NCI-H2227 (cell line): ENCODE results near the gene KIF3A.

Source experiments
- DNase-seq: peaks from one replicate; lab custom pipeline; 2025; ENCODE audit not compliant: unreplicated experiment; lab: John Stamatoyannopoulos, UW

KIF3A gene

DNA sequence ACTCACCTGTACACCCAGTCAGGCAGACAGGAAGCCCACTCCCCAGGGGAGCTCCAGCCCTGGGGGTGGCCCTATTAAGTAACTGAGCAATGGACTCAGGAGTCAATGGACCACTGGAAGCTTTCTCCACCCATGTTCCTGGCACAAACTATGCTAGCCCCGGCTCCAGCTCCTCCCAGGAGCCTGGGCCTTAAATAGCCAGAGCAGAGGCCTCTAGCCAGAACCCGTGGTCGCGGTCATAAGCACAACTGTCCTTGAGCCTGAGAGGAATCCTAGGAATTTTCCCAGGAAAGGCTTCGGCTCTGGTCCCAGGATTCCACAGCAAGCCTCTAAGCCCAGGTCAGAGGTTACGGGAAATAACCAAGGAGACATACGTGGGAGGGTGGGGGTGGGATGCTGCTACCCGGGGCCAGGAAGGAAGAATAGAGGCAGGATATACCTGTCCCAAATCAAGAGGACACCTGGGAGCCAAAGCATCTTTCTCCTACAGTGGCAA, 34.2 kb upstream of the KIF3A start:
- no peak for DNase-seq

DNA sequence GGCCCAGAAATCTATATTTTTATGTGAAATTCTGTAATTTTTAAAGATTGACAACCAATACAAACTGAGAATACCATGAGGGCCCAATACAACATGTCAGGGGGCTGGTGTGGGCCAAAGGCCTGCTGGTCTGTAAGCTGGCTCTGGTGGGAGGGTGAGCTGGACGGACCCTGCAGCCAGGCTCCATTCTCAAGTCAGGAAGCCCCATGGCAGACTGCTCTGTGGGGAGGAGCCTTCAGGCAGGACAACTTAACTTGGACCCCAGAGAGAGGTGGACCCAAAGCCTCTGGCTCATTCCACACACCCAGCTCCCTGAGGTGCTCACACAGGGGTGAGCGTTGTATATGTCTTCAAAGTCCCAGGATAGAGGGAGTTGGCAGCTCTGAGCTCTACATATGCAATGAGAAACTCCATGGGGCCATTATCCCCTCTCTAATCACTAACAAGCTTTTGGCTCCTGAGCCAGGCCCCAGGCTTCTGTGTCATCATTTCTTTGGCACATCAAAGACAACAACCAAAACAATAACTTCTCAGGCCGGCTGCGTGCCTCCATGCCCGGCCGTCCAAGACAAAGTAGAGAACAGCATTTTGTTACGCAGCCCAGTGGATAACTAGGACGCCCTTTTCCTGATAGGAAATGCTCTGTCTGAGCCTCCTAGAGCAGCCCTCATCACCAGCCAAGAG, 33.3 kb upstream of the KIF3A start:
- DNase-seq = no peak

DNA sequence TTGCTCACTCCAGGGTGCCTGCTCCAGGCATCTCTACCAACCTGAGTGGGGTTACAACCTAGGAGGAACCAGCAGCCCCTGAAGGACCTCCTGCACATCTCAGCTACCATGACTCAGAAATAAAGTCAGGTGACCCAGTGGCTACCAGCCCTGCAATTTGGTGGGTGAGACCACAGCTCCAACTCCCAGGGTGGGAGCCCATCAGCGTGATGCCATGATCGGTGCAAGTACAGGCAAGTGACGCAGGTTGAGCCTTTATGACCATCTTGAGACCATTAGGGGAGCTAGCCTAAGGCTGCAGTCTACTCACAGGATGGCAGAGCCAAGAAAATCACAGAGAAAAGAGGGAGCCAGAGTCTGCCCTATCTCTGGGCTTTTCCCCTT, 31.1 kb upstream of the KIF3A start:
- DNase-seq = no peak

DNA sequence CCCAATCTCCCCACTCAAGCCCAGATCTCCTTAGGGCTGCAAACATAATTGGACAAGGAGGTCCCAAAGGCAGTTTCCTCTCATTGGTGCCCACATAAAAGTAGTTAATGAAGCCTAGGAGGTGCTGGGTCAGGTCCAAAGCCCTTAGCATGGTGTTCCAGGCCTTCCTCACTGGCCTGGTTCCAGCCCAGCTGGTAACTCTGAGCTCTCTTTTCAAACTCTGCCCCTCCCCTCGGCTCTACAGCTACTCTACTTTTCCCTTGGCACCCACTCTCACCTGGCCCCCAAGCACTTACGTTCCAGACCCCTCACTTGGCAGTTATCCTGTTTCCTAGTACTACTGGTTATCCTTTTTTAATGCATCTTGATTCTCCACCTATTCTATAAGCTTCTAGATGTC, 29.8 kb upstream of the KIF3A start:
- no peak for DNase-seq

DNA sequence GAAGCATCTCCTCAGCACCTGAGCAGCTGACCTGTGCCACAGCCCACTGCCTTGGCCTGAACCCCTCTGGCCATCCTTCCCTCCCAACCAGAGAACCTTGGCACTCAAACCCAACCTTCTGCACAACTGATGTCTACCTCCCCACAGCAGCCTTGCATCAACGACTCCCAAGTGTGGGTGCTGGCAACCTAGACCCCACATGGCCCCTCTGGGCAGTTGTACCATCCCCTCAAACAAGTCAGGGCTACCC, 29.4 kb upstream of the KIF3A start:
- no peak for DNase-seq

DNA sequence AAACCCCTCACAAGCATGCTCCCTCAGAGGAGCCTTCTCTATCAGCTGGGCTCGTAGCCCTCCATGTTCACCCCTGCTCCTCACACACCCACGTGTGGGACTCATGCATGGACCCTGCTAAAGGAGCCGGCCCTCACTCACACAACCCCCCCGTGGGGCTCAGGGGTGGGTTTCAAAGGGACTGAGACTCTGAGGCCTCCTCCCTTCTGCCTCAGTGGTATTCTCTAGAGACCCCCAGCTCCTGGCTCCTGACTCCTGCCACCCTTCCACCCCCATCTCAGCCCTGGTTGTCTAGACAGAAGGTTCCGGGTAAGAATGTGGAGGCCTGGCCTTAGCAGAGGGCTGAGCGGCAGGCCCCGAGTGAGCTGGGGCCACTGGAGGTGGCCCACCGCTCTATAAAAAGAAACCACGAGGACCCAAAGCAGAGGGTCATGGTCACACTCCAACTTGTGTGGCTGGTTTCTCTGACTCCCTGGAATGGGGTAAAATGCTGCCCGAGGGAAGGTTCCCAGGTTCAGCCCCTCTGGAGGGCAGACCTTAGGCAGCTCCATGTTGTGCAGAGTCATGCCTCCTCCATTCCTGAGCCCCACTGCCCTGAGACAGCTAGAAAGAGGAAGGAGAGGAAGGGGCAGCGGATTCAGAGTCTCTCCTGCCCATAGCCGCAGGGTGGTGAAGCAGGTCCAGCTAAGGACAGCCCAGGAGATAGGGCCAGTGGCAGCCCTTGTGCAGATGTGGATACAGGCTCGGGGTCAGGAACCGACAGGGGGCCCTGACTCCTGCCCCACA, 28.9 kb upstream of the KIF3A start:
- DNase-seq = no peak

- DNase-seq = no peak
Observed at GRCh38 chr5:132765311-132766019, 28.1 kb upstream of the KIF3A start.

DNA sequence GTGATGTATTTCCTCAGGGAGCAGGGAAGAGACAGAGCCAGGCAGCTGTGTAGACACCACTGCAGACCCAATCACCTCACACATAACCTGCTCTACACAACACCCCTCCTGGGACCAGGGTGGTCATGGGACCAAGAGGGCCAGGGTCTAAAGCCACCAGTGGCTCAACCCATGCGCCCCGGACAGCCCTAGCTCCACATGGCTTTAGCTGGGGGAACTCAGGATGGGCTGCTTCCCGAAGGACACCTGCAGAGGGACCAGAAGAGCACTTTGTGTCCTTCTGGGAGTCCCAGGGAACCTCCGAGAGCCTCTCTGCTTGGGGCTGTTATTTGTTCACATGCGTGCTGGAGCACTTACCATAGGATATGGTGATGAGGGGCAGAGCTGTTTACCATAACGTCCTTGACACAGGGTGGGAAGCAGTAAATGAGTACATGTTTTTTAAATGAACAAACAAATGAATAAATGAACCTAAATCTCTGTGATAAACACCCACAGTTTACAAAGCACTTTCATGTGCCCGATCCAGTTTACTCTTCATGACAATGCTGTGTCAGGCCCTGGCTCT, 27.4 kb upstream of the KIF3A start:
- DNase-seq = no peak

DNA sequence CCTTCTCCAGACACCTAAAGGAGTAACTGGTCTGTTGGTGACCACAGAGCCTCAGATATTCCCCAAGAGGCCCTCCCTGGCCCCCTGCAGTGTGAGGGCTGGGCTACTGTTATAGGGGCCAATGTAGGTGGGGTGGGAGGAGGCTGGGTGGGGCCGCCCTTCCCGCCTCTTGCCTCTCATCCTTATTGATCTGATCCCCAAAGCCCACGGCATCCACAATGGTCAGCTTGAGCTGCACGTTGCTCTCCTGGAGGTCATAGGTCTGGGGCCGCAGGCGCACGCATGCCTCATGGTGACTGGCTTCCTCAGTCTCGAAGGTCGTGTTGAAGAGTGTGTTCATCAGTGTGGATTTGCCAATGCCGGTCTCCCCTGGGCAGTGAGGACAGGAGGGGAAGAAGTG, 26.7 kb upstream of the KIF3A start:
- DNase-seq = no peak

DNA sequence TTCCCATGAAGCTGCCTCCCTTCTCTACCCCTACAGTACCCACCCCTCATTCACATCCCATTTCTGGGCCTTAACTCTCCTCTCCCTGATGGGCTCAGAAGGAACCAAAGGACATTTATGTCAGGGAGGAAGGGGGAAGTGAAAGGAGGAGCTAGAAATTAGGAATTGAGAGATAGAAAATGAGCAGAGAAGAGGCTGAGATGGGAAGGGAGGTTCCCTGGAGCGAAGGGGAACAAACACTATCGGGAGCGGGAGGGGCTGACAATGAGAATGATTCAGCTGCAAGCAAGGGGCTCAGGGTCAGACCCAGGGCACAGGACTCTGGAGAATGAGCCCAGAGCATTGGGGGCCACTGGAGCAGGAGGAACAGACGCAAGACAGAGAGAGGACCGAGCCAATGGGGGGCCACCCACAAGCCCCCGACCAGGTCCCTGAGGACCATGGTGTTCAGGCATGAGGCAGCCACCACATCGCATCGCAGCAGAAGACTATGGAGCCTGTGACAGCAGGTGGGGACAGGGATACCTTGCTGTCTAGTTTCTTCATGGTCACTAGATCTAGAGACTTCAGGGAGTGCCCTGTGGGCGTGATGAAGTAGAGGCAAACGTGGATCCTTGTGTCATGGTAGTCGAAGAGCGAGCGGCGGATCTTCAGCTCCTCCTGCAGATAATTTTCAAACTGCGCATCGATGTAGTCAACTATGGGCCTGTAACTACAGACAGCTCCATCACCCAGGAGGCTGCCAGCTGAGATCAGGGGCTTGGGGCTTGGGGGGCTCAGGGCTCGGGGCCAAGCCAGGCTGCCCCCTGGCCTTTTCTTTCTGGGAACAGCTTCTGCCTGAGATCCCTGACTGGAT, 26.1 kb upstream of the KIF3A start:
- DNase-seq = no peak

GRCh38 chr5:132762246-132763000, 25.1 kb upstream of the KIF3A start:
- no peak for DNase-seq

- no peak for DNase-seq
Observed at GRCh38 chr5:132761321-132762240, 24.2 kb upstream of the KIF3A start.

DNA sequence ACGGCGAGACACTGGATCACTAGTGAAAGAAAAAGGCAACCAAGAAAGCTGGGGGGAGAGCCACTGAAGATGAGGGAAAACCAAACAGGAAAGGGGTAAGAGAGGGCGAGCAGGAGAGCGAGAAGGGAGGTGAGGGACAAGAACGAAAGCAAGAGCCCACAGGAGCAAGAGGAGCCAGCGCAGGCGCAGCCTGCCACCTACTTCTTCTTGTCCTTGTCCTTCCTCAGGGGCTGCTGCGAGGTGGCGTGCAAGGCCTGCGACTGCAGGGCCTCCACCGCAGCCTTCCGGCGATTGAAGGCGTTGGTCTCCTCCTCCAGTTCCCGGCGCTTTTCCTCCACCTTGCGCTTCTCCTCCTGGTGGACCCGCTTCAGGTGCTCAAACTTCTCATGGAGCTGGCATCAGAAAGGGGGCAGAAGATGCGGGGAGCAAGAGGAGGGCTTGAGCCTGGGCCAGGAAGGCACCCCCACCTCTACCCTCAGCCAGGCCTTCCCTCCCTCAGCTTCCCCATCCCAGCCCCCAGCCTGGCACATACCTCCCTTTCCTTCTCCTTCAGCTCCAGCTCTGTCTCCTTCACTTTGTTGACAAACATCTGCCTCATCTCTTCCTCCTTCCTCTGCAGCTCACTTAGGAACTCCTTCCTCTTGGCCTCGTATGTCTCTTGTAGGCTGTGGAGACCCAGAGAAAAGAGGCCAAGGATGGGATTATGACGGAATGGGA, 23.4 kb upstream of the KIF3A start:
- no peak for DNase-seq

- DNase-seq = no peak
Observed at GRCh38 chr5:132760049-132760420, 22.7 kb upstream of the KIF3A start.

- DNase-seq = no peak
Observed at GRCh38 chr5:132759114-132760048, 22.0 kb upstream of the KIF3A start.

- no peak for DNase-seq
Observed at GRCh38 chr5:132758451-132758850, 21.1 kb upstream of the KIF3A start.

DNA sequence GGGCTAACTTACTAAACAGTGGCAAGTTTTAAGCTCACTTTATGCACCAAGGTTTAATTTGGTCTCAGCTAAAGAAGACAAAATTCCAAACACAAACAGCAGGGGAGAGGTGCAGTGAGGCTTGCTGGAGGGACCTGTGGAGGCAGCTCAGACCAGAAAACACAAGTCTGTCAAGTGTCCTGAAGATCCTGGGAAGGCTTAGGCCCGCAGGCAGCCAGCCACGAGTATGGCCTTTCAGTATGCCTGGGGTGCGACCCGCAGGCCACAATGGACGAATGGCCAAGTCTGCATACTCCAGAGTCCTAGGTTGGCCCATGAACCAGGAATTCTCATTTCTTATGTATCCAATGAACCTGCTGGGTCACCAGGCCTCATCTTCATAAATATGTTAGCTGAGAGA, 19.2 kb upstream of the KIF3A start:
- DNase-seq = no peak

- no peak for DNase-seq
Observed at GRCh38 chr5:132754947-132755346, 17.6 kb upstream of the KIF3A start.
